HG03558 (cell line): Measurements from ENCODE around the gene TP53TG5.
A peak's percentile ranks its signal among the peaks of the same experiment; 100 is the strongest.

Experiments
- ATAC-seq: cut with Tn5 transposase; IDR thresholded peaks from one replicate; pipeline ENCODE4 v1.9.1; 2021; ENCODE audit warnings: moderate number of reproducible peaks; ENCODE audit not compliant: unreplicated experiment; ENCODE audit errors: extremely low read depth

TP53TG5 gene

GRCh38 chr20:45378191-45378590, at the start of gene TP53TG5:
TSS of gene TP53TG5 (minus strand) at chr20:45378325. CDS start at chr20:45378236, 89 bp downstream.
- ATAC-seq, result no peak

- no peak for ATAC-seq
Measured at GRCh38 chr20:45427236-45428149, 49.4 kb upstream of the TP53TG5 start.

- ATAC-seq, result no peak
Measured at GRCh38 chr20:45426320-45427016, 48.3 kb upstream of the TP53TG5 start.

GRCh38 chr20:45425561-45425960, 47.4 kb upstream of the TP53TG5 start:
- ATAC-seq, result no peak

- no peak for ATAC-seq
Measured at GRCh38 chr20:45423700-45424099, 45.6 kb upstream of the TP53TG5 start.

- no peak for ATAC-seq
Measured at GRCh38 chr20:45420125-45420524, 42.0 kb upstream of the TP53TG5 start.

- peak; percentile 66 for ATAC-seq
Measured at GRCh38 chr20:45419188-45420091, 41.3 kb upstream of the TP53TG5 start.

GRCh38 chr20:45416917-45417316, 38.8 kb upstream of the TP53TG5 start:
- no peak for ATAC-seq

GRCh38 chr20:45415822-45416637, 37.9 kb upstream of the TP53TG5 start, which contains the start of gene PIGT:
TSS of gene PIGT (plus strand) at chr20:45416141. CDS start at chr20:45416157, 16 bp downstream.
- ATAC-seq, result no peak

GRCh38 chr20:45413479-45413878, 35.4 kb upstream of the TP53TG5 start:
- ATAC-seq, result no peak

GRCh38 chr20:45412653-45413052, 34.5 kb upstream of the TP53TG5 start:
- no peak for ATAC-seq

GRCh38 chr20:45410887-45411286, 32.8 kb upstream of the TP53TG5 start:
- ATAC-seq, result no peak

GRCh38 chr20:45409521-45410272, 31.6 kb upstream of the TP53TG5 start:
- ATAC-seq, result no peak

- ATAC-seq, result no peak
Measured at GRCh38 chr20:45408646-45409213, 30.6 kb upstream of the TP53TG5 start.

- ATAC-seq, result no peak
Measured at GRCh38 chr20:45407783-45408645, 29.9 kb upstream of the TP53TG5 start, which contains the start of gene DBNDD2. TSS of gene DBNDD2 (plus strand) at chr20:45408289. CDS start at chr20:45408468, 179 bp downstream.

- ATAC-seq, result no peak
Measured at GRCh38 chr20:45407067-45407745, 29.1 kb upstream of the TP53TG5 start.
